Hepatocyte (in vitro differentiated cells): ENCODE data around the gene RPTOR. TPM values are rescaled to one million over a fixed set of nuclear protein-coding genes. Genes with fewer than 3 reads are reported as not detected.

ENCODE experiments used
- DNase-seq: peaks from one replicate; pipeline ENCODE4 v3.0.0-alpha.2; 2016; ENCODE audit warnings: low spot score
- H2AFZ ChIP-seq: fragments of 200-600 bp; sonication (generic); 2 replicates; pipeline ENCODE4 v1.6.0; 2016; ENCODE audit warnings: antibody characterized with exemption, mild to moderate bottlenecking
- H3K27ac ChIP-seq: fragments of 200-600 bp; sonication (generic); 2 replicates; pipeline ENCODE4 v1.5.1; 2016; ENCODE audit warnings: mild to moderate bottlenecking
- H3K27me3 ChIP-seq: fragments of 200-600 bp; sonication (generic); 2 replicates; pipeline ENCODE4 v1.6.1; 2016
- H3K36me3 ChIP-seq: fragments of 200-600 bp; sonication (generic); replicated peaks from 2 replicates; pipeline ENCODE4 v1.5.1; 2016; ENCODE audit warnings: low read depth; ENCODE audit not compliant: insufficient read depth
- H3K4me1 ChIP-seq: fragments of 200-600 bp; sonication (generic); 2 replicates; pipeline ENCODE4 v1.5.1; 2016; ENCODE audit warnings: mild to moderate bottlenecking, moderate library complexity; ENCODE audit not compliant: insufficient read depth
- H3K4me2 ChIP-seq: fragments of 200-600 bp; sonication (generic); 2 replicates; pipeline ENCODE4 v1.6.0; 2016
- H3K4me3 ChIP-seq: fragments of 200-600 bp; sonication (generic); 2 replicates; pipeline ENCODE4 v1.5.1; 2016; ENCODE audit warnings: mild to moderate bottlenecking
- H3K79me2 ChIP-seq: fragments of 200-600 bp; sonication (generic); 2 replicates; pipeline ENCODE4 v1.6.0; 2017; ENCODE audit warnings: mild to moderate bottlenecking
- H3K9me2 ChIP-seq: fragments of 200-600 bp; sonication (generic); replicated peaks from 2 replicates; pipeline ENCODE4 v1.6.0; 2017; ENCODE audit warnings: mild to moderate bottlenecking; ENCODE audit not compliant: insufficient read depth
- H3K9me3 ChIP-seq: fragments of 200-600 bp; sonication (generic); 2 replicates; pipeline ENCODE4 v1.5.1; 2016; ENCODE audit warnings: low read depth, mild to moderate bottlenecking
- H4K20me1 ChIP-seq: fragments of 200-600 bp; sonication (generic); 2 replicates; pipeline ENCODE4 v1.6.0; 2016; ENCODE audit warnings: mild to moderate bottlenecking; ENCODE audit not compliant: insufficient read depth, poor library complexity, severe bottlenecking
- EZH2 ChIP-seq: fragments of 200-600 bp; sonication (generic); IDR thresholded peaks from 2 replicates; pipeline ENCODE4 v1.6.1; 2016; ENCODE audit warnings: antibody characterized with exemption, mild to moderate bottlenecking, borderline replicate concordance
- EZH2phosphoT487 ChIP-seq: fragments of 200-600 bp; sonication (generic); IDR thresholded peaks from one replicate; pipeline ENCODE4 v1.6.1; 2018; ENCODE audit warnings: antibody characterized with exemption, mild to moderate bottlenecking, low read depth, moderate library complexity; ENCODE audit not compliant: unreplicated experiment, severe bottlenecking
- WGBS: methylation state at CpG from one replicate; pipeline ENCODE4 v1.1.6; 2016; ENCODE audit warnings: low lambda C conversion rate; ENCODE audit errors: missing lambda C conversion rate; 5-methylcytosine and 5-hydroxymethylcytosine counted together
- polyA plus RNA-seq: library from polyadenylated mRNA; unstranded; fragments of >200 nt; fragmentation: Nextera tagmentation; extraction: Ambion mirVana; gene quantifications from 2 replicates; pipeline ENCODE4 v1.2.1, GENCODE V29; 2016
- total RNA-seq: library from RNA; depleted of rRNA; stranded (reverse); fragments of >200 nt; gene quantifications from 2 replicates; pipeline ENCODE4 v1.2.3, GENCODE V29; 2014
- TF ChIP-seq, protein P1 (sequence below): fragments of 200-600 bp; sonication (generic); IDR thresholded peaks from 2 replicates; pipeline ENCODE4 v1.5.1; 2016; ENCODE audit warnings: antibody characterized with exemption, mild to moderate bottlenecking; ENCODE audit not compliant: poor library complexity

RPTOR gene
- total and polyA plus RNA-seq, 2 experiments from 2014 or later, result 14.1 to 20.6 TPM

DNA sequence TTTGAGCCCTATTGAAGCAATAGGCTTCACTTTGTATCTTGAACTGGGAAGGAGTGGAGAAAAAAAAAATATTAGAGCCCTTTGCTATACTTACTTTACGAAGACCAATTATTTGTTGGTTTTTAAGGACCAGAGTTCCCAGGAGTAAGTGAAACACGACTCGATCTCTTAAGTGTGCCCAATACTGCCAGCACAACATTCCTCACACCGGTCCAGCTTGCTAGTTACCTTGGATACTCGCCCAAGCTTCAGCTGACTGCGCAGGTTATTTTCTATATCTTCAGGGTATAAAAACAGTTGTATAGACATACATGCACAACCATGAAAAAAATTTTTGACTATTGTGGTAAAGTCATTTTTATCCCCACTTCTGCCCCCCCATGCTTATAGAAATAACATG lies 72.1 kb downstream of the RPTOR start:
- Histone ChIP-seq H3K4me3 (no peak overlapping the region), H2AFZ (no peak overlapping the region), H3K36me3 (no peaks in the 10 kb centered on the region), H3K9me3 (no peaks in the 10 kb centered on the region), H3K4me1 (no peaks in the 10 kb centered on the region), H3K79me2 (peaks cover 69% of the 10 kb centered on the region), H4K20me1 (peaks cover 14% of the 10 kb centered on the region), H3K27me3 (no peaks in the 10 kb centered on the region), H3K9me2 (no peaks in the 10 kb centered on the region), H3K4me2 (no peak overlapping the region), H3K27ac (no peak overlapping the region)
- TF ChIP-seq EZH2 (no peak), EZH2phosphoT487 (no peak)
- TF ChIP-seq, protein P1, sequence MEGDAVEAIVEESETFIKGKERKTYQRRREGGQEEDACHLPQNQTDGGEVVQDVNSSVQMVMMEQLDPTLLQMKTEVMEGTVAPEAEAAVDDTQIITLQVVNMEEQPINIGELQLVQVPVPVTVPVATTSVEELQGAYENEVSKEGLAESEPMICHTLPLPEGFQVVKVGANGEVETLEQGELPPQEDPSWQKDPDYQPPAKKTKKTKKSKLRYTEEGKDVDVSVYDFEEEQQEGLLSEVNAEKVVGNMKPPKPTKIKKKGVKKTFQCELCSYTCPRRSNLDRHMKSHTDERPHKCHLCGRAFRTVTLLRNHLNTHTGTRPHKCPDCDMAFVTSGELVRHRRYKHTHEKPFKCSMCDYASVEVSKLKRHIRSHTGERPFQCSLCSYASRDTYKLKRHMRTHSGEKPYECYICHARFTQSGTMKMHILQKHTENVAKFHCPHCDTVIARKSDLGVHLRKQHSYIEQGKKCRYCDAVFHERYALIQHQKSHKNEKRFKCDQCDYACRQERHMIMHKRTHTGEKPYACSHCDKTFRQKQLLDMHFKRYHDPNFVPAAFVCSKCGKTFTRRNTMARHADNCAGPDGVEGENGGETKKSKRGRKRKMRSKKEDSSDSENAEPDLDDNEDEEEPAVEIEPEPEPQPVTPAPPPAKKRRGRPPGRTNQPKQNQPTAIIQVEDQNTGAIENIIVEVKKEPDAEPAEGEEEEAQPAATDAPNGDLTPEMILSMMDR, result no peak
- WGBS, result 94% methylated on average over 6 of the region's 6 CpGs
- no peak for DNase-seq

DNA sequence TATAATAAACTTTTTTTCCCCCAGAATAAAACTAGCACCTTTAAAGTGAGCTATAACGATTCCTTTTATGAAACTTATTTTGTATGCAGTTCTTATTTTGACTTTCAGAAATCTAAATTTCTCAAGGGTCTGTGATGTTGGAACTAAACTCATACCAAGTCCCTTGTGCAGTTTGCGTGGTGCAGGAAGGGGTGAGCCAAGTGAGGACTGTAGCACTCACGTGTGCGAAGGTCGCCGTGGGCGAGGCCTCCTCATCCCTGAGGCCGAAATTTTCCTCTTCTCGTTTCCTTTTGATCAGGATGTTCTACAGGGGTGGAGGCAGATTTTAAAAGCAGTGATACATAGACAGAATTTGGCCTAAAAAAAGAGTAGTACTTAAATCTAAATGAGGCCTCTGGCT lies 73.7 kb downstream of the RPTOR start:
- Histone ChIP-seq H3K4me2 (no peak overlapping the region), H3K79me2 (peaks cover 69% of the 10 kb centered on the region), H3K36me3 (no peaks in the 10 kb centered on the region), H3K9me2 (no peaks in the 10 kb centered on the region), H3K9me3 (no peaks in the 10 kb centered on the region), H3K27ac (no peak overlapping the region), H3K27me3 (no peaks in the 10 kb centered on the region), H3K4me3 (no peak overlapping the region), H4K20me1 (peaks cover 7% of the 10 kb centered on the region), H2AFZ (no peak overlapping the region), H3K4me1 (no peaks in the 10 kb centered on the region)
- 95% methylated on average over 9 of the region's 9 CpGs for WGBS
- DNase-seq, result no peak
- TF ChIP-seq EZH2phosphoT487, result no peak
- no peak for TF ChIP-seq EZH2

DNA sequence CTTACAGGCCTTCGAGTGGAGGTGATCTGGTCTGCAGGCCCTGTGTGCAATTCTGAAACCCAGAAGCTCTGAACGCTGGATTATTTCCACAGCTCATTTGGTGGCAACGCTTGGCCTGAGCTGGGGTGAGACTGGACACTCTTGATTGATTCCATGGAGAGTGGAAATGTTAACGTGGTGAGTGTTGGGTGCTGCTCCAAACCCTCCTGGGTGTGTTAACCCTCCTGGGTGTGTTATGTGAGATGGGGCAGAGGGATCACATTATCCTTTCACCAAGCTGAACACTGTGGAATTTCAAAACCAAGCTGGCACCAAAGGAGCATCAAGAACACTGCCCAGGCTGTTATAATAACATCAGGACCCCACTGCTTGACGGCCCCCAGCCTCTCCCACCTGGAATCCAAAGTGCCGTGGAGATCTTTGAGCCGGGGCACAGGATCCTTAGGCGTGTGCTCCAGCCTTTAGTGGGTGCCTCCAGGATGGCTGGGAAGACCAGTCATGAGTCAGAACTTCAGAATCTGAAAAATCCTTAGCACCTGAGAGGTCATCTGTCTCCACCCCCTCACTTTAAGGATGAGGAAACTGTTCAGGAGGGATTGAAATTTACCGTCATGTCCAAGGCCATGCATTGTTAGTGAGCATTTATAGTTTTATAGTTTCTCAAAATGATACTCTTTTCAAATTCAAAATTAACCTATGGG lies 75.0 kb downstream of the RPTOR start:
- H3K27me3 ChIP-seq, result no peaks in the 10 kb centered on the region
- no peak overlapping the region for H3K4me2 ChIP-seq
- H3K36me3 ChIP-seq, result no peaks in the 10 kb centered on the region
- H3K27ac ChIP-seq, result no peak overlapping the region
- H3K9me2 ChIP-seq, result no peaks in the 10 kb centered on the region
- H3K9me3 ChIP-seq, result no peaks in the 10 kb centered on the region
- peak; percentile 32 for DNase-seq
- peaks cover 6% of the 10 kb centered on the region for H4K20me1 ChIP-seq
- TF ChIP-seq EZH2phosphoT487, result no peak
- TF ChIP-seq, protein P1, result no peak
- no peak for TF ChIP-seq EZH2
- no peaks in the 10 kb centered on the region for H3K4me1 ChIP-seq
- 70% methylated on average over 9 of the region's 9 CpGs for whole genome bisulfite sequencing
- peaks cover 62% of the 10 kb centered on the region for H3K79me2 ChIP-seq
- H2AFZ ChIP-seq, result no peak overlapping the region
- H3K4me3 ChIP-seq, result no peak overlapping the region

DNA sequence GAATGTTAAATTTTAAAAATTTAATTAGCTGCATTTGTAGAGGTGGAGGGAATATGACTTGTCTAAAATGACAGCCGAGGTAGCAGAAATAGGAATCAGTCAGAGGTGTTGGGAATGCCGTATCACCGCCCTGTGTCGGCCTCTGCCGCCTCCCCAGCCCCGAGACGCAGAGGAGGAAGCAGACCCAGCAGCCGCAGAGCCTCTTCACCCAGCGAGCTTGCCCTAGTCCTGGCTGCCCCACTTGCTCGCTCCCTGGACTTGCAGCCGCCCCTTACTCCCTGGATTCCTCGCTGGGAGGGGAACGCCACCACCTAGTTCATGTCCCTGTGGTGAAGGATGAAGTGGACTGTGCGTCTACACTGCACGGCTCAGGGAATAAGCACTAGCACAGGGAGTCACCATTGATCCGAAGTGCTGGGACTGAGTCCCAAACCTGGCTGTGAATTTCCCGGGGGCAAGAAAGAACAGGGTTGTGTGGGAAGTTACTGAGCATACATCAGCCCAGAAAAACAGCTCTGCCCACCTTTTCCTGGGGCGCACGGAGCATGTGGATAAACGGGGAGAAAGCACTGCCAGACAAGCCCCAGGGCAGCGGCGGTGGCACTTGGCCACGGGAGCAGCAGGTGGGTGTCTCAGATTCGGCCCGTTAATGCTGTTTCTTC lies 76.8 kb downstream of the RPTOR start:
- no peak for DNase-seq

More for the DNA sequence above, 76.8 kb downstream of the RPTOR start:
- Histone ChIP-seq H3K27ac (no peak overlapping the region), H3K36me3 (no peaks in the 10 kb centered on the region), H3K4me1 (no peaks in the 10 kb centered on the region), H3K79me2 (peaks cover 49% of the 10 kb centered on the region), H3K4me2 (no peak overlapping the region), H3K9me2 (no peaks in the 10 kb centered on the region), H2AFZ (no peak overlapping the region), H3K4me3 (no peak overlapping the region), H3K27me3 (no peaks in the 10 kb centered on the region), H3K9me3 (no peaks in the 10 kb centered on the region), H4K20me1 (no peaks in the 10 kb centered on the region)
- 67% methylated on average over 25 of the region's 25 CpGs for WGBS
- TF ChIP-seq, protein P1, result no peak
- TF ChIP-seq EZH2phosphoT487, result no peak
- TF ChIP-seq EZH2, result no peak
